Breast epithelium (tissue), 4 donors: Measurements from ENCODE around the gene CPB1. TPM values are rescaled to one million over a fixed set of nuclear protein-coding genes. Genes with fewer than 3 reads are reported as not detected.

Experiments
- DNase-seq, 2 donors: peaks; one replicate each; pipeline ENCODE4 v3.0.0-alpha.2; 2019; ENCODE audit warnings: low spot score in 2 of 2
- H3K27ac ChIP-seq, 2 donors: fragments of 200-600 bp; sonication (generic) in 1 of 2; one replicate each; pipeline ENCODE4 v1.5.1; 2016 to 2019; ENCODE audit warnings: mild to moderate bottlenecking in 1 of 2
- H3K27me3 ChIP-seq, 2 donors: fragments of 200-600 bp; sonication (generic) in 1 of 2; one replicate each; pipeline versions ENCODE4 v1.5.1 to v1.6.0; 2017 to 2019; ENCODE audit warnings: control low read depth in 1 of 2, mild to moderate bottlenecking in 1 of 2
- H3K36me3 ChIP-seq: fragments of 200-600 bp; one replicate; pipeline ENCODE4 v1.5.1; 2019
- H3K4me1 ChIP-seq, 2 donors: fragments of 200-600 bp; sonication (generic); one replicate each; pipeline ENCODE4 v1.5.1; 2016 to 2019; ENCODE audit warnings: control low read depth in 1 of 2
- H3K4me3 ChIP-seq, 3 donors: fragments of 200-600 bp; sonication (generic); 1 replicate in 2 of 3; 2 replicates in 1 of 3; pipeline ENCODE4 v1.5.1; 2016 to 2019; ENCODE audit warnings: mild to moderate bottlenecking in 3 of 3, moderate library complexity in 2 of 3
- H3K9me3 ChIP-seq, 2 donors: fragments of 200-600 bp; sonication (generic) in 1 of 2; one replicate each; pipeline ENCODE4 v1.5.1; 2016 to 2019; ENCODE audit warnings: control low read depth in 1 of 2
- POLR2A ChIP-seq: fragments of 450-650 bp; IDR thresholded peaks from one replicate; pipeline ENCODE4 v1.6.1; 2016; ENCODE audit warnings: antibody characterized with exemption, mild to moderate bottlenecking, moderate library complexity
- POLR2AphosphoS5 ChIP-seq, 3 donors: sonication (generic); formaldehyde crosslinking; IDR thresholded peaks; one replicate each; pipeline ENCODE4 v1.6.1; 2017; ENCODE audit warnings: antibody characterized with exemption in 3 of 3
- intact Hi-C: fragments of 100-400 bp; cut with DNase I; formaldehyde crosslinking; loops from one replicate; pipeline ENCODE4 v1.15.1; 2023; ENCODE audit warnings: low total_unique reads
- total RNA-seq, 3 donors: library from RNA; depleted of rRNA; stranded (reverse); fragments of >200 nt; gene quantifications; one replicate each; pipeline ENCODE4 v1.1.0, GENCODE V29; 2016
- TF ChIP-seq, protein P1 (sequence below), 3 donors: fragments of 450-650 bp; IDR thresholded peaks; one replicate each; pipeline ENCODE4 v1.5.1; 2016 to 2017; ENCODE audit warnings: antibody characterized with exemption in 3 of 3, mild to moderate bottlenecking in 3 of 3, moderate library complexity in 3 of 3

The CPB1 gene
- total RNA-seq, 3 donors from 2014 or later, result 3.4 to 33.8 (median 14.9) TPM

GRCh38 chr3:148879256-148879655, 51.6 kb downstream of the CPB1 start:
- Histone ChIP-seq H3K27ac (no peak overlapping the region), H3K9me3 (no peaks in the 10 kb centered on the region), H3K4me3 (no peak overlapping the region), H3K4me1 (no peaks in the 10 kb centered on the region), H3K27me3 (no peaks in the 10 kb centered on the region), H3K36me3 (no peaks in the 10 kb centered on the region)
- DNase-seq, result no peak
- intact Hi-C loops, result no loop called here
- TF ChIP-seq POLR2AphosphoS5 (IDR thresholded peaks at IDR 0.05), result no peak
- TF ChIP-seq, protein P1, sequence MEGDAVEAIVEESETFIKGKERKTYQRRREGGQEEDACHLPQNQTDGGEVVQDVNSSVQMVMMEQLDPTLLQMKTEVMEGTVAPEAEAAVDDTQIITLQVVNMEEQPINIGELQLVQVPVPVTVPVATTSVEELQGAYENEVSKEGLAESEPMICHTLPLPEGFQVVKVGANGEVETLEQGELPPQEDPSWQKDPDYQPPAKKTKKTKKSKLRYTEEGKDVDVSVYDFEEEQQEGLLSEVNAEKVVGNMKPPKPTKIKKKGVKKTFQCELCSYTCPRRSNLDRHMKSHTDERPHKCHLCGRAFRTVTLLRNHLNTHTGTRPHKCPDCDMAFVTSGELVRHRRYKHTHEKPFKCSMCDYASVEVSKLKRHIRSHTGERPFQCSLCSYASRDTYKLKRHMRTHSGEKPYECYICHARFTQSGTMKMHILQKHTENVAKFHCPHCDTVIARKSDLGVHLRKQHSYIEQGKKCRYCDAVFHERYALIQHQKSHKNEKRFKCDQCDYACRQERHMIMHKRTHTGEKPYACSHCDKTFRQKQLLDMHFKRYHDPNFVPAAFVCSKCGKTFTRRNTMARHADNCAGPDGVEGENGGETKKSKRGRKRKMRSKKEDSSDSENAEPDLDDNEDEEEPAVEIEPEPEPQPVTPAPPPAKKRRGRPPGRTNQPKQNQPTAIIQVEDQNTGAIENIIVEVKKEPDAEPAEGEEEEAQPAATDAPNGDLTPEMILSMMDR (IDR thresholded peaks at IDR 0.05), result no peak
- no peak for TF ChIP-seq POLR2A

- Histone ChIP-seq H3K36me3 (no peaks in the 10 kb centered on the region), H3K27me3 (no peaks in the 10 kb centered on the region), H3K9me3 (no peaks in the 10 kb centered on the region), H3K27ac (no peak overlapping the region), H3K4me1 (no peaks in the 10 kb centered on the region), H3K4me3 (no peak overlapping the region)
- no peak for TF ChIP-seq POLR2A
- TF ChIP-seq POLR2AphosphoS5 (IDR thresholded peaks at IDR 0.05), result no peak
- TF ChIP-seq, protein P1 (IDR thresholded peaks at IDR 0.05), result no peak
- no peak for DNase-seq
- intact Hi-C loops, result no loop called here
Observed at GRCh38 chr3:148880681-148881080, 53.1 kb downstream of the CPB1 start.

GRCh38 chr3:148881286-148881685, 53.7 kb downstream of the CPB1 start:
- DNase-seq, result no peak
- Histone ChIP-seq H3K27me3 (no peaks in the 10 kb centered on the region), H3K9me3 (no peaks in the 10 kb centered on the region), H3K4me3 (no peak overlapping the region), H3K36me3 (no peaks in the 10 kb centered on the region), H3K4me1 (no peaks in the 10 kb centered on the region), H3K27ac (no peak overlapping the region)
- intact Hi-C loops, result no loop called here
- TF ChIP-seq, protein P1 (IDR thresholded peaks at IDR 0.05), result no peak
- TF ChIP-seq POLR2A, result no peak
- no peak for TF ChIP-seq POLR2AphosphoS5 (IDR thresholded peaks at IDR 0.05)

DNA sequence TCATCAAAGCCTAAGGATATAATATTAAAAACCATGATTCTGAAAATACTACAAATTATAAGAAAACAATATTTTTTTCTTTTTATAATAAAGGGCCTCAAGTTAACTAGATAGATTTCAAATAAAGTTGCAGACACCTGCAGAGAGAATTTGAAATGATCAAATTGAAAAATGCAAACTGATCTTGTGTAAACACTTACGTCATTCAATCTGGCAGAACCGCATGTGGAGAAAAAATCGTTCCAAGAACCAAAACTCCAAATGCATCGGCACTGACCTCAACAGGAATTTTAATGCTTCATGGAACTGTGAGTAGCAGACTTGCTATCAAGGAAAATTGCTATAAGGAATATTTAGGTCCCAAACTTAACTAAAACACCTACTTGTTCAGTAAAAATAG, 54.7 kb downstream of the CPB1 start:
- no peaks in the 10 kb centered on the region for H3K27me3 ChIP-seq
- H3K4me3 ChIP-seq, result no peak overlapping the region
- no peak overlapping the region for H3K27ac ChIP-seq
- H3K36me3 ChIP-seq, result no peaks in the 10 kb centered on the region
- intact Hi-C loops, result no loop called here
- DNase-seq, result no peak
- H3K4me1 ChIP-seq, result no peaks in the 10 kb centered on the region
- no peak for TF ChIP-seq POLR2AphosphoS5 (IDR thresholded peaks at IDR 0.05)
- no peak for TF ChIP-seq POLR2A
- TF ChIP-seq, protein P1 (IDR thresholded peaks at IDR 0.05), result no peak
- H3K9me3 ChIP-seq, result no peaks in the 10 kb centered on the region

- intact Hi-C loops, result no loop called here
- DNase-seq, result no peak
- Histone ChIP-seq H3K9me3 (no peaks in the 10 kb centered on the region), H3K36me3 (no peaks in the 10 kb centered on the region), H3K27me3 (no peaks in the 10 kb centered on the region), H3K27ac (no peak overlapping the region), H3K4me3 (no peak overlapping the region), H3K4me1 (no peaks in the 10 kb centered on the region)
- TF ChIP-seq, protein P1 (IDR thresholded peaks at IDR 0.05), result no peak
Observed at GRCh38 chr3:148883163-148883562, 55.6 kb downstream of the CPB1 start.
